HUES48 (cell line): ENCODE results near the gene CADPS.

ENCODE experiments used
- H3K27ac ChIP-seq: one replicate; pipeline ENCODE4 v1.7.0; 2013; ENCODE audit warnings: low read depth, low read length, inconsistent platforms
- H3K27me3 ChIP-seq: 2 replicates; pipeline ENCODE4 v1.6.1; 2013; ENCODE audit warnings: mild to moderate bottlenecking, low read length; ENCODE audit not compliant: control insufficient read depth, insufficient read depth
- H3K36me3 ChIP-seq: 2 replicates; pipeline ENCODE4 v1.6.1; 2013; ENCODE audit warnings: low read length; ENCODE audit not compliant: control insufficient read depth, insufficient read depth
- H3K4me1 ChIP-seq: 2 replicates; pipeline ENCODE4 v1.6.1; 2013; ENCODE audit warnings: mild to moderate bottlenecking, low read length; ENCODE audit not compliant: control insufficient read depth, insufficient read depth
- H3K4me3 ChIP-seq: 2 replicates; pipeline ENCODE4 v1.5.1; 2013; ENCODE audit warnings: mild to moderate bottlenecking, low read depth, low read length
- H3K9ac ChIP-seq: 2 replicates; pipeline ENCODE4 v1.6.1; 2013; ENCODE audit warnings: mild to moderate bottlenecking, low read depth, low read length, moderate library complexity
- H3K9me3 ChIP-seq: 2 replicates; pipeline ENCODE4 v1.6.1; 2013; ENCODE audit warnings: low read length; ENCODE audit not compliant: control insufficient read depth, insufficient read depth

The CADPS gene

DNA sequence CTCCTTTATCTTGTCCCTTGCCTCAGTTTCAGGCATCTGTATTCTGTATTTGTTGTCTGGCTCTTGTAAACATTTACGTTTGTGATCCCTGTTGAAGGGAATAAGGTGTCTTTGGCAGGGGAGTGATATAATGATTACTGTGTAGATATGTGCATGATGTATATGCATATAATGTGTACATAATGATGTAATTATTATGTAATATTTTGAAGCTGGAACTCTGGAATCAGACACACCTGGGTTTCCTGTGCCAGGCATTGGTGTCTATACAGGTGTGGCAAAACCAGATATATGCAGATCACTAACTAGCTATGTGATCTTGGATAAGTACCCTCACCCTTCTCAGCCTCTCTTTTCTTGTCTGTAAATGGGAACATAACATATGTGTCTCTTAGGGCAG, 260.7 kb downstream of the CADPS start:
- H3K27me3 ChIP-seq, result no peaks in the 10 kb centered on the region

DNA sequence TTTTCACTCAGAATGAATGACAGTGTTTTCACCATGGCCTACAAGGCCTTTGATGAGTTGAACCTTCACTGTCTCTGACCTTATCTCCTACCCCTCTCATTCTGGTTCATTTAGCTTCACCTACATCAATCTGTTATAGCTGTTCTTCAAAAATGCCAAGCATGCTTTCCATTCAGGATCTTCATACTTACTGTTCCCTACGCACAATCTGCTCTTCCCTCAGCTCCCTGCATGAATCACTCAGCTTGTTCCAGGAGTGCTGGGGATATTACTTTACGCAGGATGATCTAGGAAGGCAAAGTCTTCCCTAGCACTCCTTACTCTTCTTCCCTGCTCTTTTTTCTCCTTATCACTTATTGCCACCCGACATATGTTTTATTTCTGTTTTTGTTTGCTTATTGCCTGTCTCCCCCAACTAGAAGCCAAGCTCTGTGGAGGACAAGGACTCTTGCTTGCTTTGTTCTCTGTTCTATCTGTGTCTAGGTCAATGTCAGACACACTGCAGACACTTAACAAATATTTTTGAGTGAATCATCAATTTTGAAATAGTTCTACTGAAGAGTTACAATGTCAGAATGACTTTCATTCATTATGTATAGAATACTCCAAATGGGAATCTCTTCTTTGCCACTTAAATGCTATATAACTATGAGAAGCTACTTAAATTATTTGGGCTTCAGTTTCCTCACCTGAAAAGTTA, 263.5 kb downstream of the CADPS start:
- no peaks in the 10 kb centered on the region for H3K36me3 ChIP-seq
- no peak overlapping the region for H3K9ac ChIP-seq
- H3K4me3 ChIP-seq, result no peak overlapping the region
- H3K4me1 ChIP-seq, result no peaks in the 10 kb centered on the region
- H3K27ac ChIP-seq, result no peak overlapping the region
- no peaks in the 10 kb centered on the region for H3K9me3 ChIP-seq
- no peaks in the 10 kb centered on the region for H3K27me3 ChIP-seq

More for the DNA sequence above, 260.7 kb downstream of the CADPS start:
- Histone ChIP-seq H3K9ac (no peak overlapping the region), H3K36me3 (no peaks in the 10 kb centered on the region), H3K4me3 (no peak overlapping the region), H3K27ac (no peak overlapping the region), H3K4me1 (no peaks in the 10 kb centered on the region), H3K9me3 (no peaks in the 10 kb centered on the region)

DNA sequence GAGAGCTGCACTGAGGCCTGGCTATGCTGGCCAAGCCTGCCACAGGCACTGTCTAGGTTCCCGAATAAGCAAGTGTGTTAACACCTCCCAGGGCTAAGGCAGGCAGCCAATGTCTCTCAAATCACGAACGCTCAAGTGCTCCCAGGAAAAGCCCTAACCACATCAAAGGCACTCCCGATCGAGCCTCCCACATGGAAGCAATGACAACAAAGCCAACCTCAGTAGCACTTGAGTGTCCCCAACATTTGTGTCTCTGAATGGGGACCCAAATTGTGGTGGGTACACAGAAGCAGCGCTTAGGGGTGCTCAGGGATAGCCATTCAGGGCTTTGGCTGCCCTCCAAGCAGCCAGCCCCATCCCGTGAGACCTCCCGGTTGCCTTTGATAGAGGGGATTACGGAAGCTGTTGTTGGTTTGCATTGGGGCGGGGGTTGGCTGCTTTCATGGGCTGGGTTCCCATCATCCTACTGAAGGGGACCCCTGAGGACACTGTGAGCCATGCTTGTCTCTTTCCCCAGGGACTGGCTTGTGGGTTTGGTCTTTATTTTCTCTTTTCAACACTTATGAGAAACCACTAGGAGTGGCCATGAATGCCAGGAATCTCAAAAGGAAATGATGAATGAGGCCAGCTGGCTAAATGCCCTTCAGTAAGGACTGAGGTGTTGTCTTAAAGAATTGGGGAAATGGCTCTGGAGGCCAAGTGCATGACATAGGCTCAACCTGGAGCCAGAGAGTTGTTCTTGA, 267.8 kb downstream of the CADPS start:
- Histone ChIP-seq H3K9me3 (no peaks in the 10 kb centered on the region), H3K27ac (no peak overlapping the region), H3K4me3 (no peak overlapping the region), H3K4me1 (peaks cover 4% of the 10 kb centered on the region; the same call in 1 of the 2 replicates), H3K36me3 (no peaks in the 10 kb centered on the region), H3K27me3 (no peaks in the 10 kb centered on the region), H3K9ac (no peak overlapping the region)

DNA sequence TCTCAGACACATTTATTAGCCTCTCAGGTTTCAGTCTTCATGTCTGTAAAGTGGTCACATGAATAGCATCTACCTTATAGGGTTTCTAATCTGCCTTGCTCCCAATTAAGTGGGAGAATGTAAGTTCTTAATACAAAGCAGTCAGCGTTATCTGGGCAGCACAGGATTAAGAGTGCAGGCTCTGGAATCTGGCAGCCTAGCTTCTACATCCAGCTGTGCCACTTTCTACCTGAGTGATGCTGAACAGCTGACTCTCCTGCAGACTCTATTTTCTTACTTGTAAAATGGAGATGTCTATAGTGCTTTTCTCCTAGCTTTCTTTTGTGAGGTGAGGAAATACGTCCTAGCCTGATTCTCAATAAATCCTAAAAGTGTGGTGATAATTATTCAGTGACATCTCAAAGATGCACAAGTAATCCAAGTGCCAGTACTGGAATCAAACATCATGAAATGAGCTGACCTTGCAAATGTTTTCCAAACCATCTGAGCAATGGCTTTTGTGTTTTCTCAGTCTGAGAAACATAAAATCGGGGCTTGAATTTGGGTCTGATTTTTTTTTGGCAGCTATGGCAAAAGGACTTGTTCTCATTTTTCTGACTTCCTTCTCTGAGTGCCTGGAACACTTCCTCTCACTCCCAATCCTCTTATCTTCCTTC, 269.7 kb downstream of the CADPS start:
- no peak overlapping the region for H3K9ac ChIP-seq
- no peaks in the 10 kb centered on the region for H3K36me3 ChIP-seq
- no peak overlapping the region for H3K4me3 ChIP-seq
- no peaks in the 10 kb centered on the region for H3K27me3 ChIP-seq
- H3K4me1 ChIP-seq, result peaks cover 4% of the 10 kb centered on the region; the same call in 1 of the 2 replicates
- no peaks in the 10 kb centered on the region for H3K9me3 ChIP-seq
- H3K27ac ChIP-seq, result no peak overlapping the region

DNA sequence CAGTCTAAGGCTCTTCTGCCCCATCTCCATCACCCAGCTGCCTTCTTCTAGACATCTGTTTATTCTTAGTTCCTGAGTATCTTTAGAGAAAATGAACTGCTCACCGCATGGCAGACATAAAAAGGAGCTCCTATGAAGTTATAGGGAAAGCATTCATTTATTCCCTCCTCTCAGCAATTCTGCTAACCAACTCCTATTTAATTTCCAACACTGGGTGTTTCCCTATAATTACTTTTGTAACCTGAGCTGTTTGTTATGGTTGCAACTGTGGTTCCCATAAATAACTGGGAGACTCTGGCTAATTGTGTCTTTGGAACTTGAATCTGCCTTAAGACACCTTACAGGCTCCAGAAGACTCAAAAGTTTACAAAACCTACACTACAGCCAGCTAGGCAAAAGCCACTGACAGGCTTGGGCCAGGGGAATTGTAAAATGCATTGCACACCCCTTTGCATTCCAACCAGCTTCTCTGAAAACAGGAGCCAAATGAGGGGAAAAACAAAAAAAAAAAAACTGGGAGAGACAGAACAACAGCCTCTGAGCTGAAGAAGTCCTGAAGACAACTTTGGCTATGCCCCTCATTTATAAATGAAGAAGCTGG, 270.4 kb downstream of the CADPS start:
- H3K9me3 ChIP-seq, result no peaks in the 10 kb centered on the region
- H3K4me1 ChIP-seq, result peaks cover 4% of the 10 kb centered on the region; the same call in 1 of the 2 replicates
- no peak overlapping the region for H3K9ac ChIP-seq
- no peak overlapping the region for H3K27ac ChIP-seq
- H3K27me3 ChIP-seq, result no peaks in the 10 kb centered on the region
- H3K4me3 ChIP-seq, result no peak overlapping the region
- no peaks in the 10 kb centered on the region for H3K36me3 ChIP-seq

DNA sequence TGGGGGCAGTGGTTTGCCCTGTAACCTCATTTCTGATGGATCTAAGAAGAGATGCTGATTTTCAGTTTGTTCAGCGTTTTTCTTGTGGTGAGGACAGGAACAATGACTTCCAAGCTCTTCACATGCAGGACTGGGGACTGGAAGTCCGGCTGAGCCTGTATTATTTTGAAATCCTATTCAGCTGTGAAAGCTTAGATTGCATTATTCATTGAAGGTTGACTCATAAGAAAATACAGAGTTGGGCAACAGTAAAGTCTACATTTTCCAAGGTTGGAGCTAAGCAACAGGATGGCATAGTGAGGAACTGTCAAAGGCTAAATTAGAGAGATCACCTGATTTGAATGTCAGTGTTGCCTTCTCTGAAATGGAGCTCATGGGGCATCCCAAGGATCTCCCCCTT, 270.9 kb downstream of the CADPS start:
- H3K4me1 ChIP-seq, result peaks cover 4% of the 10 kb centered on the region; the same call in 1 of the 2 replicates
- no peak overlapping the region for H3K27ac ChIP-seq
- no peaks in the 10 kb centered on the region for H3K27me3 ChIP-seq
- H3K4me3 ChIP-seq, result no peak overlapping the region
- H3K9me3 ChIP-seq, result no peaks in the 10 kb centered on the region
- H3K36me3 ChIP-seq, result no peaks in the 10 kb centered on the region
- no peak overlapping the region for H3K9ac ChIP-seq

DNA sequence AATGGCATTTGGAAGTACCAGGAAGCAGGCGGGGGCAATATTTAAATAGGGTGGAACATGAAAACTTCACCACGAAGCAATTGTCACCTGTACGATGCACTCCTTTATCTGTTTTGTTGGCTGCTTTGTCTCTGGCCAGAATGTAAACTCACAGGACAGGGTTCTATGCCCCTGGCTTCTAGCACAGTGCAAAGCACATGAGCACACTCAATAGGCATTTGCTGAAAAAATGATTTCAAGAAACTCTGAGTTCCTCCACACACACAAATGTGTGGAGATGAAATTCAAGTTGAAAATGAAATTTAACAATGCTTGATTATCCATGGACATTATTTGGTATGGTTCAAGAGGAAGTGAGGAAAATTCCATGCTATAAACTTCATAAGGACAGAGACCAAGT, 272.2 kb downstream of the CADPS start:
- Histone ChIP-seq H3K4me3 (no peak overlapping the region), H3K9me3 (no peaks in the 10 kb centered on the region), H3K36me3 (no peaks in the 10 kb centered on the region), H3K27ac (no peak overlapping the region), H3K4me1 (peaks cover 4% of the 10 kb centered on the region; the same call in 1 of the 2 replicates), H3K9ac (no peak overlapping the region), H3K27me3 (no peaks in the 10 kb centered on the region)

DNA sequence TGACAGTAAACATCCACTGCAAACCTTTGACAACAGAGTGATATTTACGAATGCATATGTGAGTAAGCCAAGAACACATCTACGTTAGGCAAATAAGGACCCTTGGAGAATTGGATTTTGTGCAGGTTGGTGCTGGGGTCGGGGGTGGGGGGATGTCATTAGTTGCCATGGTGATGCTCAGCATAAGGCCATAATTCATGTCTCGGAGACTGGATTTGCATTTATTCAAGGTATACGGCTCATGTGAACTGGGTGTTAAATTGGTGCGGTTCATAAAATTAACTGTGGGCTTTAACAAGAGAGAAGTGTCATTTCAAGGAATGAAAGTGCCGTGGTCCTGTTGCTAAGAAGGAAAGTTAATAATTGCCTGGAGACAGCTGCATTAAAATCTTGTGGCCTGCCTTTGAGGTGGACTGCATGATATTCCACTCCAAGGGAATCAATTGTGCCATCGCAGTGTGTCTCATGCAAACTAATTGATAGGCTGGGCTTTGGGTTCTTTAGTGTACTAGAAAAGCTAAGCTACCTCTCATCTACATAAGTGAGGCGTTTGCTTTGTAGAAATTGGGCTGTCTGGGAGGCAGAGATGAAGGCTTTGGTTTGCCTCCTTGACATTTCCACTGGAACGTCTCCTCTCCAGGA, 273.0 kb downstream of the CADPS start:
- peaks cover 4% of the 10 kb centered on the region; the same call in 1 of the 2 replicates for H3K4me1 ChIP-seq
- no peaks in the 10 kb centered on the region for H3K36me3 ChIP-seq
- no peak overlapping the region for H3K27ac ChIP-seq

DNA sequence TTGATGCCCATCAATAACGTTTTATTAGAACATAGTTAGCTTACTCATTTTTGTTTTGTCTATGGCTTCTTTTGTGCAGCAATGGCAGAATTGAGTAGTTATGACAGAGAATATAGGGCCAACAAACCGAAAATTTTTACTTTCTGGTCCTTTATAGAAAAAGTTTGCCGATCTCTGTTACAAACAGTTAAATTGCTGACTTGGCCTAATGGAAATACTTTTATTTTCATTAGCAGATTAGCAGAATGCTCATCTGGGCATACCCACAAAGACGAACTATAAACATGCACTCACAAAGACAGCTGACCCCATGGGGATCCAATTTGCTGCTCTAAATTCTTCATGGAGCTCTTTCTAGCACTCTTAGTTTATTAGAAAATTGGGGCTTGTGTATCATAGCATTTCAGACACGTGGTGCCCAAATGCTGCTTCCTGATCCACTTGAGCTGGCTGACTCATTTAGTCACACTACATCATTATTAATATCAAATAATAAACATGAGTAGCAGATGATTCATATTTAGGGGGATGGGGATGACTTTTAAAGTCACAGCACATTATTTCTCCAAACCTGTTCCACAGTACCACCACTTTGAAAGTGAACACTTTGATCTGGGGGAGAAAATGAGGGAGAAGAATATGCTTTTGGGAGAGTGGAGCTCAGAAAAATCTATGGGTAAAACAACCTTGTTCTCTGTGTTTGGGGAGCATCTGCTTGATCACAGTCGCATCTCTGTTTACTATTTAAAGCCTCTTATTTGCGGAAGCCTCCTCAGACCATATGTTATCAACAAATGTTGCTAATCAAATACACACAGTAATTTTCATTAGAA, 273.8 kb downstream of the CADPS start:
- Histone ChIP-seq H3K4me1 (peaks cover 4% of the 10 kb centered on the region; the same call in 1 of the 2 replicates), H3K9ac (no peak overlapping the region), H3K27me3 (no peaks in the 10 kb centered on the region), H3K9me3 (no peaks in the 10 kb centered on the region), H3K36me3 (no peaks in the 10 kb centered on the region), H3K27ac (no peak overlapping the region), H3K4me3 (no peak overlapping the region)

More for the DNA sequence above, 273.0 kb downstream of the CADPS start:
- no peak overlapping the region for H3K4me3 ChIP-seq
- H3K27me3 ChIP-seq, result no peaks in the 10 kb centered on the region
- no peak overlapping the region for H3K9ac ChIP-seq
- no peaks in the 10 kb centered on the region for H3K9me3 ChIP-seq

DNA sequence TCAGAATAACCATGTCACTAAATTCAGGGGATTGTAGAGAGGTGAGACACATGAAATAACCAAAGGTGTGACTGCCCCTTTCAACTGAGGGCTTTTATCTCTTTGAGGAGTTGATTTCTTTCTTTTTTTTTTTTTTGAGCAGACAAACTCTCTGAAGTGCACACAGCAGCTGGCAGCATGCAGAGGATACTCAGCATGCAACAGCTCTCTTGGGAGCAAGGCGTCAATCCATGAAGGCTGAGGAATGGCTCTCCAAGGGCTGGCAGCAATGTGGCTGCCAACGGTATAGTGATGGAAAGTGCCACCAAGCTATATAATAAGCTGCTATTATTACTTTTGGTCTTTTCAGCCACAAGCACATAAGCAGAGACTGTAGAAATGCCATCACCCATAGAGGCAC, 275.2 kb downstream of the CADPS start:
- no peak overlapping the region for H3K27ac ChIP-seq
- H3K36me3 ChIP-seq, result no peaks in the 10 kb centered on the region
- H3K4me3 ChIP-seq, result no peak overlapping the region
- H3K9me3 ChIP-seq, result no peaks in the 10 kb centered on the region
- no peak overlapping the region for H3K9ac ChIP-seq
- peaks cover 4% of the 10 kb centered on the region; the same call in 1 of the 2 replicates for H3K4me1 ChIP-seq
- no peaks in the 10 kb centered on the region for H3K27me3 ChIP-seq
